ENCODE data around the gene COMT.
"Not testable (repeated sequence)": the region's sequence is repeated elsewhere in the genome, so short reads cannot be mapped to it uniquely, and the experiment has no call there.

Gene COMT

DNA sequence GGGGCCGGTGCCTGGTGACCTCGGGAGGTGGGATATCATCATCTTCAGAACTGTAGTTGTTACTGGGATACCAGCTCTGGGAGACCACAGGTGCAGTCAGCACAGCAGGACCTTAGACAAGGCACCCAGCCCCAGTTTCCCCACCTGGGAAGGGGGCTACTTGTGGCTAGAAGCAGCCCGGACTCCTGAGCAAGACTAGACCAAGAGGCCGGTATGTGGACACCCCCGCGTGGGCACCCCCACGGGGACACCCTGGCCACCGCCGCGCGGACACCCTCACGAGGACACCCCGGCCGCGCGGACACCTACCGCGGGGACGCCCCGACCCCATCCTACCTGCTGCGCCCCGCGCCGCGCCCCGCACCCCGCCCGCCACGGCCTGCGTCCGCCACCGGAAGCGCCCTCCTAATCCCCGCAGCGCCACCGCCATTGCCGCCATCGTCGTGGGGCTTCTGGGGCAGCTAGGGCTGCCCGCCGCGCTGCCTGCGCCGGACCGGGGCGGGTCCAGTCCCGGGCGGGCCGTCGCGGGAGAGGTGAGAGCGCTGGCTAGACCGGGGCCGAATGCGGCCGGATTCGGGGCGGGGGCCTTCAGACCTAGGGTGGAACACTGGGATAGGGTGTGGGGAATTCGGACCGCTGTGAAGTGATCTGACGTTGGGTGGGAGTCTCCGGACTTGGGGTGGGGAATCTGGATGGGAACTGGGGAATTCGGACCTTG, at the start of gene COMT, which contains the start of gene TXNRD2:
COMT (plus strand) TSS at position 408 of the 718 bp plus-strand sequence. CDS start 20,755 bp downstream, outside the sequence.
TXNRD2 (minus strand) TSS at position 454 of the 718 bp plus-strand sequence; CDS start at position 439, 15 bp downstream.
- no peak for DNase-seq (ENCODE audit: low read depth in 2 of 2)

DNA sequence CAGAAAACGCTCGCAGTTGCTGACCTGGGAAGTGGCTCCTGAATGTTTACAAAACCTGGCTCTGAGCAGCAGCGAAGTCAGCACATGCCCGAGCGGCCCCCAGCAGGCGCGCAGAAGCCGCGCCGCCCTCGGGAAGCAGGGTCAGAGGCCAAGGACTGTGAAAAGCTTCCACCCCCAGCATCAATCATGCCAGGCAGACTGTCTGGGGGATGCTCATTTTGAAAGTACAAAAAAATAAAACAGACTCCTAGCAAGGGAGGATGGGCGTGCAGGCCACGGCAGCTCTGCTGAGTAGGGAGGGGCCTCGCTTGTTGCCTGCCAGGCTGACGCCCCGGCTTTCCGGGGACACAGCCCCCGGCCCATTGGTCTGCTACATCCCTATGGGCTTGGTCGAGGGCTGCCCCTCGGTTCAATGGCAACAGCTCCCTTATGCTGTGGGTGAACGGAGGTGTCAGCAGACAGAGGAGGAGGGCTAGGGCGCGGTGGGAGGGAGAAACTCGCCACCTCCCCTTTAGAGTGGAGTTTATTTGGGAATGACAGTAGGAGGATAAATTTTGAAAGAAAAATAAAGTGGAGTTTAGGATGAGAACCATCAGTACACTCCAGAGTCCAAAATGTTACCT, 49.2 kb upstream of the COMT start:
- no peak for DNase-seq (ENCODE audit: low read depth in 2 of 2)

DNA sequence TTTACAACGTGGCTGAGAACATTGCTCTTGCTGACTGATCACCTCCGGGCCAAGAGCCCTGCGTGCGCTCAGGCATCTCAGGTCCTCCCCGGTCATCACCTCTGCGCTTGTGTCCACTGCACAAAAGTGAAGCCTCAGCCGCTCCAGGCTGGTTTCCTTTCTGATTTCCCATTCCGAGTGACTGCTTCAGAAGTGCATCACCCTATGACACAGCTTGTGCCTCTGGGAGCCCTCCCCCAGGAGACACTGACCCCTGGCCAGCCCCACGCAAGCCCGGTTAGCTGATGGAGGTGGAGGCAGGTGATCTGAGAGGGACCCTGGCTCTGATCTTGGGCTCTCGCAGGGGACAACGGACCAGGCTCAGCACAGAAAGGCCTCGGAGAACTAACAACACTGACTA, 48.6 kb upstream of the COMT start:
- no peak for DNase-seq (ENCODE audit: low read depth in 2 of 2)

DNA sequence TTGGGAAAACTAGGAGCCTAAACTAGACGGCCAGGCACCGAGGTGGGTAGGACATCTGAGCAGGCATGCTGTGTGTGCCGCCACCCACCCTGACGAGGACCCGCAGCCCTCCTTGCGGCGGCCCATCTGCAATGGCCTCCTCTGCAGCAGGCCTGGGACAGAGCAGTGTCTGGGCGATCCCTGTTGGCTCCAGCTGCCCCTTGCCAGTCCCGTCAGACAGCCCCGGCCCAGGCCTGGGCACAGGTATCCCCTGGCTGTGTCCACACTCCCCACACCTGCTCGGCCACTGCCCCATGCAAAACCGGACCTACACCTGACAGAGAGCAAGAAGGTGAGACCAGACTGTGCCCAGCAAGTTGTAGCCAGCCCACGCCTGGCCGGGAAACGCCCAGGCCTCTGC, 48.2 kb upstream of the COMT start:
- no peak for DNase-seq (ENCODE audit: low read depth in 2 of 2)

DNA sequence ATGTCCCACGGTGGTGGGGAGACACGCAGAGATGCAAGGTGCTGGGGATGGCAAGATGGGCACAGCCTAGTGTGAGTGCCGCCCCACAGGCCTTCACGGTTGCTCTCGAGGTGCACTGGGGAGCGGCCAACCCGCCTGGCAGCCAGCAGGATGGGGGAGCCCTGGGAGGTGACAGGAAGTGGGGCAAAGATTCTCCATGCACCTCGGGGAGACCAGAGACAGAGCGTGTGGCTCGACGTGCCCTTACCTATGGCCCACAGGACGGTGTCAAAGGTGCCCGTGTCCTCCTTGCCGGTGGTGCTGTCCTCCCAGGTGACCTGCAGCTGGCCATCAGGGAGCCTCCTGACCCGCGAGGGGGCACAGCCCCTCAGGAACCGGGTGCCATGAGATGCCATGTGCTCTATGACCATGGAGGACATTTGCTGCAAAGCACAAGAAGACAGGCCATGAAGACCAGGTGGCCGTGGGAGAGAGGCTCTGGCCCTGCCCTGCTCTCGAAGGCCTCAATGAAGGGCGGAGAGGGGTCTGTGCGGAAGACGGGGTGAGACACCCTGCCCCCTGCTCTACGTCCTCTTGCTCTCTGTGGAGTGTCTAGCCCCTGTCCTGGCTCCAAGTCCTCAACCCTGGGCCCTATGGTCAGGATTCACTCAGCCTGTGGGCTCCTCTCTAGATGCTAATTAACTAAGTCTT, 46.3 kb upstream of the COMT start:
- DNase-seq (ENCODE audit: low read depth in 2 of 2), result no peak

DNA sequence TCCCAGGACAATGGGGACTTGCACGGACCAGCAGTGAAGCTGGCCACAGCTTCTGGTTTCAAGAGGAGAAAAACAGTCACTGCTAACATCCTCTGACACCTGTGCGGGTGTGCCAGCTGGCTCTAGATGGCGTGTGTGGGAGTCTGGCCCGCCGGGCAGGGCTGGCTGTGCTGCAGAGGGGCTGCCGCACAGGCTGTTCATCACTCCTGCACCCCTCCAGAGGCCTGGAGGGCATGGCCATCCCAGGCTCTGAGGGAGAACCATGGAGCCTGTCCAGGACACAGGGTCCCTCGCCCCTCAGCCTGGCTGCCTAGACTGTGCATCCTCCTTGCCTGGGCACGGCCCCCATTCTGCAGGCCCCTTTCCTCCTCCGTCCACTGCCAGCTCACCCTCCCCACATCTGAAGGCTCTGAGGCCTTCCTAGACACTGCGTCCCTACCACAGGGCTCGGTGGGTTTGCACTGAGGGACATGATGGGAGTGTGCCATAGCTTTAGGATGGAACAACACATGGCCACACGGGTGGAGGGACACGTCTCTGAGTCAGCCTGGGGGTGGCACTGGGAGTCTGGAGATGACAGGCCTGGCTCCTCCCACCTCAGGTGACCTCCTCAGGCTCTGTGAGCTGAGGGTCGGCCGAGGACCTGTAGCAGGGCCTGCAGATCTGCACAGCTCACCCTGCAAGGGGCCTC, 44.8 kb upstream of the COMT start:
- no peak for DNase-seq (ENCODE audit: low read depth in 2 of 2)

DNA sequence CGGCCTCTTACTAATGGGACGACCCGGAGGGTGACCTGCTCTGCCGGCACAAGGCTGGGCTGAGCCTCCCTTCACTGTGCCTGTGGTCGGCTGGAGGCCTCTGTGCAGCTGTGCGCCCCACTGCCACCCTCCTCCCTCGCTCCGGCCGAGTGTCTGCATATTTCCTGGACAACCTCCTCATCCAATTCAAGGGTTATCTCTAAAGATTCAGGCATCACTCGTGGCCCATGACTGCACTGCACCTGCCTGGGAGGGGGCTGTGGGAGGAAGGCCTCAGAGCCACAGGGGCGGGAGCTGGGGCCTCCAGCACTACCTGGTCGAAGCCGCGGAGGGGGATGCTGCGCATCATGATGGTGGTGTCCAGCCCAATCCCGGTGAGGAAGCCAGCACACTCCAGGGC, 43.8 kb upstream of the COMT start:
- no peak for DNase-seq (ENCODE audit: low read depth in 2 of 2)

DNA sequence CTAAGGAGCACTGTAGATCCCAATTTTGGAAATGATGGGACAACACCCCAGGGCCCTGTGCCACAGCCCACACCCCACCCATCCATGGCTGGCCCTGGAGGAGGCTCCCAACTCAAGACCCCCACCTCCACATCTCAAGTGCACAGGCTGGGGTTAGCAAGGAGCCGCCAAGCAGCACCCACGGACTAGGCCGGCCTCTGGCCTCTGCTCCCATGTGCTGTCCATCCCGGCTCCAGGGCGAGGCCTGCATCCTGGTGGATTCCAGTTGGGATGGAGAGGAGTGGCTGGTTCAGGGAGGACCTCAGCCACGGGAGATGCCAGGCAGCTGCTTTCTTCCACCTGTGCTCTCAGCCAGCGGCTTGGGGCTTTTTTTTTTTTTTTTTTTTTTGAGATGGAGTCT, 43.4 kb upstream of the COMT start:
- DNase-seq (ENCODE audit: low read depth in 2 of 2), result no peak

DNA sequence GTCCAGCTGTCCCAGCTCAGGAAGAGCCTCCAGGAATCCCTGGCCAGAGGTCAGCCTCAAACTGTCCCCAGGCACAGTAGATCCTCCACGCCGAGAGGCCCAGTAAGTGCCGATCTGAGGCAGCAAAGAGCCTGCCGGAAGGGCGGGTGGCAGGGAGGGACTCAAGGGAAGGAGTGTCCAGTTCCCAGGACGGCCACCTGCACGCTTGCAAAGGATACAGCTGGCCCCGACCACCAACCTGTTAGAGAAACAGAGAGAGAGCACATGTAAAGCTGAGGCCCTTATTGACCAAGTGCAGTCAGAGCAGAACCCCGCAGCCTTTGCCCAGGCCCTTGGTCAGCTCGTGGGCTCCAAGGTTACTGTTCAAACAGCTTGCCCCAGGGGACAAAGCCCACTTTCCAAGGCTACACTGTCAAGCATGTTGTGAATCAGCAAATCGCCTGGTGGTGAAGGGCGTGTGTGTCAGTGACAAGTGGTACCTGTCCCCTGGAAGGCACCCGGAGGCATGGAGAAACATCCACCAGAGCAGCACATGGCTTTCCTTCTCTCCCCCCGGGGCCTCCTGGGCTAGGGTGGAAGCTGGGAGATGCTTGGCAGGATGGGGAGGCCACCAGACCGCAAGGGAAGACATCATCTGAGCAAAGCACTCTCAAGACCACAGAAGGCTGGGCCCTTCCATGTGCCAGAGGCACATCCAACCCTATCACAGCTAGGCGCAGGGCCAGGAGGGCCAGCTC, 42.6 kb upstream of the COMT start:
- no peak for DNase-seq (ENCODE audit: low read depth in 2 of 2)

DNA sequence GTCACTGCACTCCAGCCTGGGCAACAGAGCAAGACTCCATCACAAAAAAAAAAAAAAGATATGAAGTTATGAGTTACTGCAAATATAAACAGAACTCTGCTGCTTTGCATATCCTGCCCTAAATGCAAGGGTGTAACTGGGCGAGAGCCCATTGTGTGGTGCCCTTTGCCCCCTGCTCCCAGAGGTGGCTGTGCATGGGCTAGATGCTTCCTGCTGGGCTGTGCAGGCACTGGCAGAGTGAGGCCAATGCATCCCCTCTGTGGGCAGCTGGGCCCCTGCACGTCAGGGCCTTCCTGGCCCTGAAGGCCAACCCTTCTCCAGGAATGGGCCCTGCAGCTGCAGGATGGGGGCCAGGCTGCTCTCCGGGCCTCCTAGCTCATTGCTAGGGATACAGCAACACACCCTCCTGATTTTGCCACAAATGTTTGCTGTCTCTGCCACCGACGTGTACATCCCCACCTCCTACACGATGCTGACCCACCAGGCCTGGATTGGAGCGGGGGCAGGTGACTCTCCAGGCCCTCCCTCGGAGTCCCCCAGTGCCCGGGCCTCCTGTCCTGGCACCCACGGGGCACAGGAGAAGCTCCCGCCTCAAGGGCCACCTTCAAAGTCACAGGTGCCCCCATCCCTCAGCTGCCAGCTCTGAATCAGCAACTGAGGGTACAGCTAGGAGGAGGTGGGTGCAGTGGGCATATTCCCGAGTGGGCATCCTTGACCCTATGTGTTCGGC, 40.7 kb upstream of the COMT start:
- no peak for DNase-seq (ENCODE audit: low read depth in 2 of 2)

DNA sequence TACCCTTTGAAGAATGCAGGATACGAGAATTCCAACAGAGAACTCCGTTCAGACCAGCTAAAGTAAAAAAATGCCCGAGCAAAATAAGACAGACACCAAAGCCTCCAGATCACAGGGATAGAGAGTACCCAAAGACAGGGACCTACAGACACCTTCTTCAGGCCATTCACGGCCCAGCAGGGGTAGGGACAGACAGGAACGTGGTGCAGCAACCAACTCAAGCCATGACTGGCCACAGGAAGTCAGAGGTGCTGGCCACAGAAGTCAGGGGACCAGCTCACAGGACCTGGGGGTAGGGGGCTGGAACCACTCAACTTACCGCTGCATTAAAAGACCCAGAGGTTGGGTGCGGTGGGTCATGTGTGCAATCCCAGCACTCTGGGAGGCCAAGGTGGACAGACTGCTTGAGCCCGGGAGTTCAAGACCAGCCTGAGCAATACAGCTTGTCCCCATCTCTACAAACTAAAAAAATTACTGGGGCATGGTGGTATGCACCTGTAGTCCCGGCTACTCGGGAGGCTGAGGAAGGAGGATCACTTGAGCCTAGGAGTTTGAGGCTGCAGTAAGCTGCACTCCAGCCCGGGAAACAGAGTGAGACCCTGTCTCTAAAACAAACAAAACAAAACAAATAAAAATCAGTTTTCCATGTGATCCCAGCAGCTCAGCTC, 39.9 kb upstream of the COMT start:
- no peak for DNase-seq (ENCODE audit: low read depth in 2 of 2)

DNA sequence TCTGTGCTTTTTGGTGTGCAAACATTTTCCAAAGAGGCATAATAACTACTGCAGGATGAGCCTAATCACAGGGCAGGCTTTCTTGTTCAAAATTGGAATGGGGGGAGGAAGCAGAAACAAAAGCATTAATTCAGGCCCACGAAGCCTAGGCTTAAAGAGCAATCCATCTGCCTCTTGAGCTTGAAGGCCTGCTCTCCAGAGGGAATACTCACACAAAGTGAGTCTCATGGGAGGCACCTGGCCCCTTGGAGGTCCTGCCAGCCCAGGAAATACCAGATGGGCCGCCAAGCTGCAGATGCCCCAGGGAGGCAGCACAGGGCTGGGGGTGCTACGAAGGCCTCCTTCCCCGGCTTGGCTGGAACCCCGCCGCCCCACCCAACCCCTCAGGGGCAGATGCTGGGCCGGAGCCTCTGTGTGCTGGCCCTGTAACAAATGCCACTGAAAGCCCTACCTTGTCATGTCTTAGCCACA, 39.3 kb upstream of the COMT start:
- no peak for DNase-seq (ENCODE audit: low read depth in 2 of 2)

DNA sequence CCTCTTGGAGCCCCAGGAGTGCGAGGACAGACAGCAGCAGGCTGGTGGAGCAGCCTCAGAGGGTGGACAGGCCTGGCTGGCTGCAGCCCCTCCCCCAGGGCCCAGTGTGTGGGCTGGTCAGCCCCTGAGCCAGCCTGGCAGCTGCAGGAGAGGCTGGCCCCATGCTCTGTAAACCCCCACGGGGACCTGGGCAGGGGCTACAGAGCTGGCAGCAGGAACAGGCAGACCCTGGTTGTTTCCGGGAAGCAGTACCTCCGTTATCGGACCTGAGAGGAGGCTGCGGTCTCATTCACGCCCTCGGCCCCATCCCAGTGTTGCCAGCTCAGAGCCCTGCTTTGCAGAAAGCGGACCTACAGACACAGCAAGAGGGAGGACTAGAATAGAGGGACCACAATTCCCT, 38.5 kb upstream of the COMT start:
- DNase-seq (ENCODE audit: low read depth in 2 of 2), result no peak

DNA sequence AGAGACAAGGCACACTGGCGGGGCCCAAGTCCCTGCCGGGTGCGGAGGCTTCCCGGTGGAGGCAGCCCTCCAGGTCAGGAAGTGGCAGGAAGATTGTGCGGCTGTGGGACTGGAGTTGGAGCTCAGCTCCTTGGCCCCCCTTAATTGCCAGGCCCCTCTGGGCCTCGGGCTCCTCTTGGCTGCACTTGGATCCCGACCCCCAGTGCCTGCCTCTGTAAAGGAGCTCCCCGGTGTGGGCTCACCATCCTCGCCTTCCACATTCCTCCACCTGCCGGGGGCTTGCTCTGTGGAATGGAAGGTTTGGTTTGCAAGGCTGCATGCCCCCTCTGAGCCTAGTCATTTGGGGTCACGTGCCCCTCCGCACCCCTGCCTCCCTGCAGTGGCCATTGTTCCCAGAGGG, 38.1 kb upstream of the COMT start:
- DNase-seq (ENCODE audit: low read depth in 2 of 2), result no peak

DNA sequence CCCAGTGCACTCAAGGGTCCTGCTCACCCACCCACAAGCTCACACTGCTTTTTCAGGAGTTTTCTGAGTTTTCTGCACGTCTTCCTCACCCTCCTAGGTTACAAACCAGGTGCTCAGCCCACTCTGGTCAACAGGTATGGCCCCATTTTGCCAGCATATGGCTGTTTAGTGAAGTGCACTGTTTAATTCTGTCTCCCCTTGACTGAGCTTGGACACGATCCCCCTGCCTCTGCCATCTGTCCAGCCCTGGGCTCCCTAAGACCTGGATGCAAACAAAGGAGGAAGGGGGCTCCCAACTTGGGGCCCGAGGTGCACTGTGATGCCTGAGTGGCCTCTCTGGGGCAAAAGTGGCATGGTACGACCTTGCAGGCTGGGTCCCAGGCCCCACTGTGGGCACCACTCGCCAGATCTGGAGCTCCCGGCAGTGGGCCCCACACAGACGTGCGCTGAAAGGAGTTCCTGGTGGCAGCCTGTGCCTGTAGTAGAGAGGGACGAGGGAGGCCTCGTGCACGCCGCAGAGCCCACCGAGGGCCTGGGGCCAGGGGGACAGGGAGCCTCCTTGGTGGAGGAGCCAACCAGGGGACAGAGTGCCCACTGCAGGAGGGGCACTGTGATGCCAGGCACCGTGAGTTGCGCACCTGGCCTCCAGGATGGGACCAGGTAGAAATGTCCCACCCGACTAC, 37.3 kb upstream of the COMT start:
- DNase-seq (ENCODE audit: low read depth in 2 of 2), result no peak

DNA sequence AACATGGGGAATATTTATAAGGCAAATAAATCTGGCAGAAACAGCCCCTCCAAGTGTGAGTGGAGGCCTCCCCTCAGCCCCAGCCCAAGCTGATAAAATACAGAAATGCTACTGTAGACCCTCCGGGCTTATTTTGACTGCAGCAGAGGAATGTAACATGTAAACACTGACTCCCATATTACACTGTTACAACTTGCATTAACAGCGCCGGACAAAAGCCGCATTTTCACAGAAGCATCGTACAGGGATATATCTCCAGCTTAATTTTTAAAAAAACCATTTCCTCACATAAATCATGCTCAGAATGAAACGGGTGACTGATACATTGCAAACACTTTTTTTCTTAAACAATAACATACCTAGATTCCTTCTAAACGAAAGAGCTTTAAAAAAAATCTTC, 36.6 kb upstream of the COMT start:
- DNase-seq (ENCODE audit: low read depth in 2 of 2), result no peak

DNA sequence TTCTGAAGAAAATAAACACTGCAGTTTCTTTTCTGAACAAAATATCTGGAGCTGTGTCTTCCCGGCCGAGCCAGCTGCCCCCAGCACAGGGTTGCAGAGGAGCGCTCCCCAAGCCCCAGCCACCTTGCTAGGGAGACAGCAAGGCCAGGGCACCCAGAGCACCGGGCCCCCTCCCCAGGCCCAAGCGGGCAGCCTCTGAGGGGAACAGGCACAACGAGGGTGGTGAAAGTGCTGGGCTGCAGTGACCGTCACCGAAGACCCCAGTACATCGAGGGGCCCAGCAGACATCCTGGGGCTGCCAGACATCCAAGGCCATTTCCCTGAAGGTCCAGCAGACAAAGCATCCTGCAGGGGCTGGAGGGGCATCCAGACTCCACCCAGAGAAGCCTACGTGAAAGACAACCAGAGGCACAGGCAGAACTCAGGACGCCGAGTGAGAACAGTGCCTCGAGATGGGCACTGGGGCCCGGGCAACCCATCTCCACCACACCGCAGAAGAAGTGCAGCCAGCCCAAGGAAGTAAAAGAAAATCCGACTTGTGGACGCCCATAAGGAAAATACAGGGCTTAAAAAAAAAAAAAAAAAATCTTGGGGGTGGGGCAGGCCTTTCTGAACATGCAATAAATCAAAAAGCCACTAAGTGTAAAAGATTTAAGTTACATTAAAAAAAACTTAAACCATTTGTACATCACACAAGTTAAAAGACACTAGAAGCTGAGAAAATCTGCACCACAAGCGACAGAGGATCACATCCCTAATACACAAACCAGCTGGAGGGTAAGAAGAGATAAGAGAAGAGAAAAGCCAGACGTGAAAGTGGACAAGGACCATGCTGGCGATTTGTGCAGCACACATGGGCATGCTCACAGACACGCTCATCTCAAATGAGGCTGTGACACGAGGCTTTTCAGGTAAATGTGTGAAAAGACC, 36.0 kb upstream of the COMT start:
- DNase-seq (ENCODE audit: low read depth in 2 of 2), result no peak

DNA sequence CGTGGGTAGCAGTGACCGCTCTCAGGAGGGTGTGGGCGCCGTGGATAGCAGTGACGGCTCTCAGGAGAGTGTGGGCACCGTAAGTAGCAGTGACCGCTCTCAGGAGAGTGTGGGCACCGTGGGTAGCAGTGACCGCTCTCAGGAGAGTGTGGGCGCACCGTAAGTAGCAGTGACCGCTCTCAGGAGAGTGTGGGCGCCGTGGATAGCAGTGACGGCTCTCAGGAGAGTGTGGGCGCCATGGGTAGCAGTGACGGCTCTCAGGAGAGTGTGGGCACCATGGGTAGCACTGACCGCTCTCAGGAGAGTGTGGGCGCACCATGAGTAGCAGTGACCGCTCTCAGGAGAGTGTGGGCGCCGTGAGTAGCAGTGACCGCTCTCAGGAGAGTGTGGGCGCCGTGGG, 34.7 kb upstream of the COMT start:
- not testable (repeated sequence) for DNase-seq (ENCODE audit: low read depth in 2 of 2)

DNA sequence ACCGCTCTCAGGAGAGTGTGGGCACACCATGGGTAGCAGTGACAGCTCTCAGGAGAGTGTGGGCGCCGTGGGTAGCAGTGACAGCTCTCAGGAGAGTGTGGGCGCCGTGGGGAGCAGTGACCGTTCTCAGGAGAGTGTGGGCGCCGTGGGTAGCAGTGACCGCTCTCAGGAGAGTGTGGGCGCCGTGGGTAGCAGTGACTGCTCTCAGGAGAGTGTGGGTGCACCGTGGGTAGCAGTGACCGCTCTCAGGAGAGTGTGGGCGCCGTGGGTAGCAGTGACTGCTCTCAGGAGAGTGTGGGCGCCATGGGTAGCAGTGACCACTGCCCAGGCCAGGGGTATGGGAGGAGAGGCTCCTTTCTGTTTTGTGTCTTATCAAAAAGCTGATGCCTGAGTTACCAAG, 33.7 kb upstream of the COMT start:
- not testable (repeated sequence) for DNase-seq (ENCODE audit: low read depth in 2 of 2)

Measured in fibroblast of skin of left biceps (primary cell).